ELR (cell line): ENCODE measurements around the gene ACAT2.
"Not testable (repeated sequence)": the region's sequence is repeated elsewhere in the genome, so short reads cannot be mapped to it uniquely, and the experiment has no call there.

ENCODE experiments used
- DNase-seq: peaks from one replicate; pipeline ENCODE4 v3.0.0-alpha.2; 2015; ENCODE audit warnings: low read depth

The ACAT2 gene

DNA sequence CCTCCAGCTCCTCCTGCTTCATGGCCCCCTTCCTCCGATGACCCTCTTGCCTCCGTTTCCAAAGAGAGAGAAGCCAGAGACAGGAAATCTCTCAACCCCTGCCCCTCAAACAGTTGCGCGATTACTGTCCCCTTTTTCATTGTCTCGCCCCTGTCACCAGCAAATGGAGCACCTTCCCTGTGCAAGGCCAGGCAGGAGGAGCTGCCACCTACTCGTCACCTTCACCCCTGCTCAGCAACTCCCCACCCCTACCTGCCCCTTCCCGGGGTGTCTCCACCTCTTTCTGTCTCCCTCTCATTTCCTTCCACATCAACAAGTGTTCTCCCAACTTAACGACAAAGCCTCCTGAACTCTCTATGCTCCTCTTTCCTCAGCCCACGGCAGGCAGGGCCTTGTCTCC is 51.9 kb downstream of the ACAT2 start:
- no peak for DNase-seq

GRCh38 chr6:159815410-159815809 is 53.6 kb downstream of the ACAT2 start:
- DNase-seq, result no peak

DNA sequence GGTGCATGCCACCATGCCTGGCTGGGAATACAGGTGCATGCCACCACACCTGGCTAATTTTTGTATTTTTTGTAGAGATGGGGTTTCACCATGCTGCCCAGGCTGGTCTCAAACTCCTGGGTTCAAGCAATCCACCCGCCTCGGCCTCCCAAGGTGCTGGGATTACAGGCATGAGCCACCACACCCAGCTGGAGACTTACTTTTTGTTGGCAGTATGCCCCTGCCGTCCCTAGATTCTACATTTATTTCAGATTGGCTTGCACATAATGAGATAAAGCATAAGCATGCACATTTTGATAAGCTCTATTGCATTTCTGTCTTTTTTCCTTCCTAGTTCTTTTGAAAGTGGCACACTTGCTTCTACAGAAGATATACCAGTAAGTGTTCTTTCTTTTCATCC is 54.9 kb downstream of the ACAT2 start:
- not testable (repeated sequence) for DNase-seq

- no peak for DNase-seq
Observed at GRCh38 chr6:159817951-159818739, 56.3 kb downstream of the ACAT2 start.

DNA sequence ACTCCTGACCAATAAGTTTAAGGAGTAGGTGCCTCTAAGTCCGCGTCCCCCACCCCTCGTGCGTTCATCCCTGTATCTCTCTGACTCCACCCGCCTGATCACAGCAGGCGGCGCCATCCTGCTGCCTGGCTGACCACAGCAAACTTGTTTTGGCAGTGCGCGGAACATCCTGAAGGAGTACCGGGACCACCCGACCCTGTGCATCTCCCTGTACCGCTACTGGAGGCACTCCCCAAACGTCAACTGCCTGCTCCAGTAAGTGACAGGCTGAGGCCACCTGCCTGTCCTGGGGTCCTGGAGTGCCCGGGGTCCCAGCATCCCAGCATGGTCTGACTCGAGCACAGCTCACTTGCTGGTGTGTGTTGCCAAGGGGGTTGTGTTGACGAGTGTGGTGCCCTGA is 57.3 kb downstream of the ACAT2 start:
- DNase-seq, result no peak

- no peak for DNase-seq
Observed at GRCh38 chr6:159819932-159820640, 58.2 kb downstream of the ACAT2 start.

- DNase-seq, result no peak
Observed at GRCh38 chr6:159821122-159821521, 59.3 kb downstream of the ACAT2 start.

DNA sequence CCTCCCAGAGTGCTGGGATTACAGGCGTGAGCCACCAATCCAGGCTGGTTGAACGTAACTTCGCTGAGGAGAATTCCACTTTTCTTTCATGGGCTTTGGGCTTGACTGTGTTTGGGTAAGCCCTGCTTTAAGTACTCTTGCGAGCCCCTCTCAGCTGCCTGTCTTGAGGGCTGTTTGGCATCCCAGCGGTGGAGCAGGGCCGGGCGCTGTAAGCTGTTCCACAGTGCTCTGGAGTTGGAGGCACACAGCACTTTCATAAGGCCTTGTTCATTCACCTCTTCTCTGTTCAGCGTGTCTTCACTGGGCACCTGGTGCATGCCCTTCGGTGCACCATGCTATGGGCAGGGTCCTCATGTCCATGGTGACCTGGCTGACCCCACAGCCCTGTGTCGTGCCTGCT is 59.9 kb downstream of the ACAT2 start:
- DNase-seq, result no peak

- no peak for DNase-seq
Observed at GRCh38 chr6:159823953-159824352, 62.1 kb downstream of the ACAT2 start.

- not testable (repeated sequence) for DNase-seq
Observed at GRCh38 chr6:159824690-159825089, 62.8 kb downstream of the ACAT2 start.

DNA sequence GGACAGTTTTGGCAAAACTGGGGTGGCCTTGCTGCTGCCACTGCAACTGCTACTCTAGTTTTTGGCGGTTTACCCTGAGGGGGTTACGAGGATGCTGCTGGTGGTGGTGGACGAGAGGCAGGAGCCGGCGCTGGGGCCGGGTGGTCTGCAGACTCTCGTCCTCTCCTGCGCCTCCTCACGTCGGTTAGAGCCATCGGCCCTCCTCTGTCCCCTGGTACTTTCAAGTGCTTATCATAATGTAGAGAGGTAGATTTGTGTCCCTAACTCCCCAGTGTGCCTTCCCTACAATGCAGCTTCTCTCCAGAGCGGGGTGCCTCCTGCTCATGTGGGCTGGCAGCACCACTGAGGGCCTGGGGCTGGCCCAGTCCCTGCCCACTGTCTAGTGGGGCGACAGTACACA is 64.2 kb downstream of the ACAT2 start:
- DNase-seq, result no peak

DNA sequence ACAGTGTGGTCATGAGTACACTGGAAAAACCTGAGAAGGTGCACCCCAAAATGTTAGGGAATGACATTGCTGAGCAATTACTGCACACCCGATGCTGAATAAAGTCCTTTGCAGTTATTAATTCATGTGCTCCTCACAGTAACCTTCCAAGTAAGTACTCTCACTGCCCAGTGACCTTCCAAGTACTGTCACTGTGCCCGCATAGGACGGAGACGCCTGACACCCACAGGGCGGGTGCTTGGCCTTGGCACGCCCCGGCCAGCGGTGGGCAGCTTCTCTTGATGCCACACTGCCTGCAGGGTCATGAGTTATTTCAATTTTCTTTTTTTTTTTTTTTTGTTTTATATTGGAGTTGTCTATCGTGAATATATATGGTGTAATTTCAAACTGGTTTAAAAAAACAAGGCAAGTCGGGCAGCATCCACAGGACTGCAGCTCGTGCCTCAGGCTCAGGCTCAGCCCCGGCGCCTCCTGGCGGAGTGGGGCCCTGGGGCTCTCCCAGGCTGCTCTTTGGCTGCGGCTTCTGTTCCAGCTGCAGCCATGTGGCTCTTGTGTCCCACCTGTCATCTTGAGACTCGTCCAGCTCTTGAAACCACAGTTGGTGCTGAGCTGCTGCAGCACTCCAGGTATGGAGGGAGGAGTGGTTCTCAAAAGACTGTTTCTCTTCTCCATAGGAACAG is 65.3 kb downstream of the ACAT2 start:
- no peak for DNase-seq

DNA sequence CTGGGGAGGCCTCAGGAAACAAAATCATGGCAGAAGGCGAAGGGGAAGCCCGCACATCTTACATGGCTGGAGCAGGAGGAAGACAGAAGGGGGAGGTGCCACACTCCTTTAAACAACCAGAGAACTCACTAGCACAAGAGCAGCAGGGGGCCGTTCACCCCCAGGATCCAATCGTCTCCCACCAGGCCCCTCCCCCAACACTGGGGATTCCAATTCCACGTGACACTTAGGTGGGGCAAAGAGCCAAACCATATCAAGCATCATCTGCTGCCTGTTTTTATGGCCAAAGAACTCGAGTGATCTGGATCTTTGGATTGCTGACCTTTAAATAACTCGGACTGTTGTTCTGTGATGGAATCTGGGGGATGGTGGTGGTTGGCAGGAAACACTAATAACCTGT is 66.2 kb downstream of the ACAT2 start:
- no peak for DNase-seq
